Activated T-cell treated with anti-CD3 and anti-CD28 coated beads, Interleukin-2, amount 50 U/mL, for 24 hours (primary cell): ENCODE measurements around the gene INPP5A.
A peak's percentile ranks its signal among the peaks of the same experiment; 100 is the strongest.

Source experiments
- DNase-seq: peaks from one replicate; pipeline ENCODE4 v3.0.0-alpha.2; 2020
- H3K27ac Mint-ChIP-seq: 2 replicates; pipeline ENCODE4 v1.8.0; 2020; ENCODE audit warnings: mild to moderate bottlenecking, mixed read lengths
- H3K27me3 Mint-ChIP-seq: 2 replicates; pipeline ENCODE4 v1.8.0; 2020; ENCODE audit warnings: mixed read lengths
- H3K36me3 Mint-ChIP-seq: 2 replicates; pipeline ENCODE4 v1.8.0; 2020; ENCODE audit warnings: low read depth, mixed read lengths
- H3K4me1 Mint-ChIP-seq: 2 replicates; pipeline ENCODE4 v1.8.0; 2020; ENCODE audit warnings: low read depth, mixed read lengths
- H3K4me3 Mint-ChIP-seq: 2 replicates; pipeline ENCODE4 v1.8.0; 2020; ENCODE audit warnings: mild to moderate bottlenecking, moderate library complexity, mixed read lengths
- H3K9me3 Mint-ChIP-seq: 2 replicates; pipeline ENCODE4 v1.8.0; 2020; ENCODE audit warnings: mixed read lengths

The INPP5A gene

DNA sequence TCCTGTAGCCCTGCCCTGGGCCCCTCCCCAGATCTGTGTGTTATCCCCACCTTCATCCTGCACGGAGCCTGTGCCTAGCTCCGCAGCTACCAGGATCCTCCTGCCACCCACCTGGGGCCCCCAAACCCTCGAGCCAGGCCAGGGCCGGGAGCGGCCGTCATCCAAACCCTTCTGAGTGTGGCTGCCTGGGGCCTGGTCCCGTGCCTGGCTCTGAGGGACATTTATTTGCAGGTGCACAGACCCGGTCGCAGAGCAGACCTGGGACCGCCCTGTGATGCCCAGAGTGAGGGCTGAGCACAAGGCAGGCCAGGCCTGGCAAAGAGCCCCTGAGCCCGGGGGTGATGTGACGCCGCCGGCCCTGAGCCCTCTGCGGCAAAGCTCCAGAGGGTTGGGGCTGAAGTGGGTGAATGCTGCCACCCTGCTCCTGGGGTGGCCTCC, 27.4 kb upstream of the INPP5A start:
- H3K9me3 Mint-ChIP-seq = no peaks in the 10 kb centered on the region

DNA sequence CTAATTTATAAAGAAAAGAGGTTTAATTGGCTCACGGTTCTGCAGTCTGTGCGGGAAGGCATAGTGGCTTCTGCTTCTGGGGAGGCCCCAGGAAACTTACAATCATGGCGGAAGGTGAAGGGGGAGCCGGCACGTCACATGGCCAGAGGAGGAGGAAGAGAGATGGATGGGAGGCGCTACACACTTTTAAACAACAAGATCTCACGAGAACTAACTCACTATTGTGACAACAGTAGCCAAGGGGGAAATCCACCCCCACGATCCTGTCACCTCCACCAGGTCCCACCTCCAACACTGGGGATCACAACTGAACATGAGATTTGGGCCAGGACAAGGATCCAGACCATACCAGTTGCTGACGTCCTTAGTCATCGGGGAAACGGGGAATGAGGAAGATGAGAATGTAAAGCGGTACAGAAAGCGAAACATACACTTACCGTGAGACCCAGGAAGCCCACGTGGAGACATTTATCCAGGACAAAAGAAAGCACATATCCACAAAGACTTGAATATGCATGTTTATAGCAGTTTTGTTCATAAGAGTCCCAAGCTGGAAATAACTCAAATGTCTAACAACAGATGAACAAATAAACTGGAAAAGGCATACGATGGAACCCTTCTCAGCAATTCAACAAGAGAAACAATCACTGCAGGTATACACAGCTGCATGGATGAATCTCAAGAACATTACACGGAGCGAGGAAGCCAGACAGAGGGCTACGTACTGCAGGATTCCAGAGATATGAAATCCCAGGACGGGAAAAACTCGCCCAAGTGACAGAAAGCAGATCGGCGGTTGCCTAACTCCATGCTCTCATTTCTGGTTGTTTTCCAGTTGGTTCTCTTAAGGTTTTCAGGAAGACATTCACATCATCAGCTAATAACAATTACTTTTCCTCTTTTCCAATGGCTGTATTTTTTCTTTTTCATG, 26.2 kb upstream of the INPP5A start:
- Mint-ChIP-seq H3K27ac (no peak overlapping the region), H3K36me3 (no peaks in the 10 kb centered on the region), H3K9me3 (no peaks in the 10 kb centered on the region), H3K4me3 (no peak overlapping the region), H3K27me3 (peaks cover under 1% of the 10 kb centered on the region), H3K4me1 (no peaks in the 10 kb centered on the region)
- DNase-seq = no peak

More for the DNA sequence above, 27.4 kb upstream of the INPP5A start:
- Mint-ChIP-seq H3K27ac (no peak overlapping the region), H3K4me1 (no peaks in the 10 kb centered on the region), H3K4me3 (no peak overlapping the region), H3K36me3 (no peaks in the 10 kb centered on the region), H3K27me3 (no peaks in the 10 kb centered on the region)
- no peak for DNase-seq

DNA sequence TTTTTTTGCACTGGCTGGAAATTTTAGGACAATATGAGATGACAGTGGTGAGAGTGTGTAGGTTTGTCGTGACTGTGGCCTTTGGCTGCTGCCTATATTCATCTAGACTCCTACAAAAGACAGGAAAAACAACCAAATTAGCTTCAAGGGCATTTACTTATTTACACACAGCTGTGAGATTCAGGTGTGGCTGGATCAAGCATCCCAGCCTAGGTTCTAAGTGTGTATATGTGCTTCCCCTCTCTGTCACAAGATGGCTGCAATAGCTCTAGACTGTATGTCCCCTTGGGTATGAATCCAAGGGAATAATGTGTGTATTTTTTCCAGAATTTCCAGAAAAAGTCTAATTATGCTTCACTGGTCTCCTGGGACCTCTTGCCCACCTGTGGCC, 25.5 kb upstream of the INPP5A start:
- DNase-seq = no peak
- no peaks in the 10 kb centered on the region for H3K9me3 Mint-ChIP-seq
- H3K36me3 Mint-ChIP-seq = no peaks in the 10 kb centered on the region
- H3K4me3 Mint-ChIP-seq = no peak overlapping the region
- H3K27ac Mint-ChIP-seq = no peak overlapping the region
- peaks cover 3% of the 10 kb centered on the region for H3K27me3 Mint-ChIP-seq
- H3K4me1 Mint-ChIP-seq = no peaks in the 10 kb centered on the region

DNA sequence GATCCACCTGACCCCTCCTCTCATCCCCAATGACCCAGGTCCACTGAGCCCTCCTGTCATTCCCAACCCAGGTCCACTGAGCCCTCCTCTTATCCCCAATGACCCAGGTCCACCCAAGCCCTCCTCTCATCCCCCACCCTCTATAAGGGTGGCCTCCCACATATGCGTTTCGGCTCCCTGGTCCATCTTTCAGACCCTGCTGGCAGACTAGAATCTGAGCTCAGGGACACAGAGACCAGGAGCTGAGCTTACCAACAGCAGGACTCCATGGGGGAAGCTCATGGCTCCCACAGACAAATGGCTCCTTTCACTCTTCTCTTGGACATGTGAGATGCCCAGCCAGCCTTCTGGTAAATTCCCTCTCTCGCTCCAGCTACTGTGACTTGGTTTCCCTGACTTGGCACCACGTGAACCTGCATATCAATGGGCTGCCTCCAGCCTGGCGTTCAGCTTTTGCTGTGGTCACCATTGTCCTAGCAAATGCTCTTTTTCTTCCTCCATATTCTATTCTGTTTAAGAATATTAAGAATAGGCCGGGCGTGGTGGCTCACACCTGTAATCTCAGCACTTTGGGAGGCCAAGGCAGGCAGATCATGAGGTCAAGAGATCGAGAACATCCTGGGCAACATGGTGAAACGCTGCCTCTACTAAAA, 24.8 kb upstream of the INPP5A start:
- no peaks in the 10 kb centered on the region for H3K9me3 Mint-ChIP-seq
- DNase-seq = no peak
- peaks cover 3% of the 10 kb centered on the region for H3K27me3 Mint-ChIP-seq
- H3K4me3 Mint-ChIP-seq = no peak overlapping the region
- H3K36me3 Mint-ChIP-seq = no peaks in the 10 kb centered on the region
- no peaks in the 10 kb centered on the region for H3K4me1 Mint-ChIP-seq
- no peak overlapping the region for H3K27ac Mint-ChIP-seq

DNA sequence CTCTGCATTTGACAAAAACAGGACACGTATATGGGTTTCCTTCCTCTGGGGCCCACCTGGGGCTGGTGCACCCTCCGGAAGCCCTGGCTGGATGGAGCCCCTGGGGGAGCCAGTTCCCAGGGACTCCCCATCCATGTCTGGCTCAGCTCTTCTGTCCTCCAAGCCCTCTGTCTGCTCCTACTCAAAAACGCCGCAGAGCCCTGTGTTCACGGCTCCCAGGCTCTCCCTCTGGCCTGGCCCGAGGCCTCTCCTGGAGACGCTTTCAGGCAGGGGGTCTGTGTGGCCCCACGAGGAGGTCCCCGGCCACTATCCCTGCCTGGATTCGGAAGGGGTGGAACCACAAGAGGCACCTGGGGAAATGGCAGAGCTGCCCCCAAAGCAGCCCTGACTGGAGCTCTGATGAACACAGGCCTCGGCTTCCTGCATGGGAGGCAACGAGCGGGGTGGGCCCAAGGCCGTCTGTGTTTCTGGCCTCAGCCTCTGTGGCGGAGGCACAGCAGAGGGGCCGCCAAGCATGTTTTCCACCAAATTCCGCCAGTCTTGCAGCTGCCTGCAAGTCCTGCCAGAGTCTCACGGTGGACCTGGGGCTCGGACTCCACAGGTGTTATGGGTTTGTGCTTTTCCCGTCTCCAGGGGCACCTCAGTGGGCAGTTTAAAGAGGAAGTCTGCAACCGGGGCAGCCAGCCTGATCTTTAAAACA, 22.6 kb upstream of the INPP5A start:
- H3K9me3 Mint-ChIP-seq = no peaks in the 10 kb centered on the region
- DNase-seq = no peak
- H3K36me3 Mint-ChIP-seq = no peaks in the 10 kb centered on the region
- H3K27ac Mint-ChIP-seq = no peak overlapping the region
- H3K27me3 Mint-ChIP-seq = peaks cover 8% of the 10 kb centered on the region
- H3K4me1 Mint-ChIP-seq = no peaks in the 10 kb centered on the region
- no peak overlapping the region for H3K4me3 Mint-ChIP-seq

DNA sequence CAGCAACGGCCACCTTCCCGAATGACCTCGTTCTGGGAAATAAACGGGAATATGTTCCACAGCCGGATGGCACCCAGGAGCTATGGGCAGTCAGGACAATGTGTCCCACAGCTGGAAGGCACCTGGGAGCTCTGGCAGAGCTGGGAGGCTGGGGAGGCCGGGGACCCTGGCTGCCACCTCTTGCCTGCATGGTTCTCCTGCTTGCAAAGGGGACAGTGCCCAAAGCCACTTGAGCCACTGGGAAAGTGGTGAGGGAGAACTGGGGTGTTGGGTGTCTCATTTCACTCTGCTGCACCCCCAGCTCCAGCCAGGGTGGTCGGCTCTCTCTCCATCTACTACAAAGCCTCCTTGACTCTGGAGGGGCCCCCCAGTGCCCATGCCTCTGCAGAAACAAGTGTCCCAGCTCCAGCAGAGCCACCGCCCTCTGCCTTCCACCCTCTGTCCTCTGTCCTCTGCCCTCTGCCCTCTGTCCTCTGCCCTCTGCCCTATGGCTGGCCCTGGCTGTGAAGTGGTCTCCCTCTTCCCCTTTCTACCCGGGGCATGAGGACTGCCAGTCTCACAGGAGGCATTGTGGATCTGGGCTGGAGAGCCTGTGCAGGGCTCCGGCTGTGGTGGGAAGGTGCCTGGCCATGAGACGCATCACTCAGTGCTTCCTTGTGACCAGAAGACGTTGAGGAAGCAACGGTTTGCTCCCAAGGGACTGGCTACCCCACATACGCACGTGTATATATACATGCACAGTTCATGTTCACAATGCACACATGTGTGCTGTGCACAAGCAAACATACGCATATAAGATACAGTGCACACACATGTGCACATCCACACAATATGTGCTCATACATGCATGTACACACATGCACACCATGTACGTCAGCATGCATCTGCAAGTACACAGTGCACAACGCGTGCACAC, 21.5 kb upstream of the INPP5A start:
- Mint-ChIP-seq H3K27ac (no peak overlapping the region), H3K4me1 (no peaks in the 10 kb centered on the region), H3K36me3 (no peaks in the 10 kb centered on the region), H3K27me3 (peaks cover 8% of the 10 kb centered on the region), H3K4me3 (no peak overlapping the region), H3K9me3 (no peaks in the 10 kb centered on the region)
- peak; percentile 17 for DNase-seq

DNA sequence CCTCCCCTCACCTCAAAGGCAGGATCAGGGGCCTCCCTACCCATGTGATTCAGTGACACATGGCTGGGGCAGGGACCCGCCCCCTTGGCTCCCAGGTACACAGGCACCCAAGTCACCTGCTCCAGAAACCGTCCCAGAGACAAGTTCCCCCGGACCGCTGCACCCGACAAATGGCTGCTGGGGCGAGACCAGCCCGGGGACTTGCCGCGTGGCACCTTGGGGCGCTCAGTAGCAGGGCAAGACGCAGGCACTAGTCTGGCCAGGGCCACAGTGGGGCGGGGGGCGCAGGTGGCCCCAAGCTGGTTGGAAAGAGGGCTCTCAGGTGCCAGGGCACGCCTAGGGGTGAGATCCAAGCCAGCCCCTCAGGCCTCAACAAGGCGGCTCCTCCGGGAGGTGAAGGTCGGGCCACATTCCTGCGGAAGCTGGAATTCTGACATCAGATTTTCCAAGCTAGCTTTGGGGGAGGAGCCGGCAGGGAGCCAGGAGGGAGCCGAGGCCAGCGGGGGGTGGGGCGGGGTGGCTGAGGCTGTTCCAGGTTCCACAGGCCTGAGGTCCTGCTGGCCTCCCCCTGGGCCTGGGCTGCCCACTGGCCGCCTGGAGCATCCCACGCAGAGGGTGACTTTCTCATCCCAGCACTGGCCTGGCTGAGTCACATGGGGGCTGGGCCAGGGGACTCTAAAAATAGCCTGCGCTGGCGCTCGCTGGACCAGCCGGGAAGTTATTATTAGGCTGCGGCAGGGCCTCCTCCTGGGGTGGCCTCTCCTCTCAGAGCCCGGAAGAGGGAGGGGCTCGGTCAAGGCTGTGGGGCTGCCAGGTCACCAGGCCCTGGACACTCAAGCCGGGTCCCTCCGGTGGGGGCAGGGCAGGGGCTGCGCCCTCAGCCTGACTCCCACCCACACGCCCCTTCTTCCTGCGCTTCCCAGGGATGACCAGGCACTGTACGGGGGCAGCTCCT, 20.5 kb upstream of the INPP5A start:
- Mint-ChIP-seq H3K27me3 (peaks cover 10% of the 10 kb centered on the region), H3K36me3 (no peaks in the 10 kb centered on the region), H3K4me3 (no peak overlapping the region), H3K4me1 (no peaks in the 10 kb centered on the region), H3K27ac (no peak overlapping the region), H3K9me3 (no peaks in the 10 kb centered on the region)
- DNase-seq = peak; percentile 20

DNA sequence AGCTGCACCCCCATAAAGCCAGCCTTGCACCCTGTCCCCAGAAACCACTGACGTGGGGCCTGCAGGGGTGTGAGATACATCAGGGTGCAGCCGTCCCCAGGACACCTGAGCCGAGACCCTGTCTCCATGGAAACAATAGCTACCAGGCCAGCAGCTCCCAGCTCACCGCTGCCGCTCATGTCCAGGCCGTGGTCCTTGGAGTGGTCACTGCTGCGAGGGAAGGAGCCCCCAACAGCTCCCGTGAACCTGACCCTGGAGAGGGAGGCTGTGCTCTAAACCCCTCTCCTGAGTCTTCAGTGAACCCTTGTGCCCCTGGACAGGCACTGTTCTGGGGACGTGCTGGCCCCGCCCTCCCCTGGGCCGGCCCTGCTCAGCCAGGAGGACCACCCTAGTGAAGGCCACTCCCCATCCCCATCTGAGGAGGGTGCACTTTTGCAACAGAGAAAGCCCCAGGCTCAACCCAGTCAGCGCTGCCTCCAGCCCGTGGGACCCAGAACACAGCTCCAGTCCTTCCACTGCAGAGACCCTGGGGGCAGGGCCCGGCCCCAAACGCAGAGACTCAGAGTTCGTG, 19.6 kb upstream of the INPP5A start:
- Mint-ChIP-seq H3K9me3 (no peaks in the 10 kb centered on the region), H3K27me3 (peaks cover 13% of the 10 kb centered on the region), H3K36me3 (no peaks in the 10 kb centered on the region), H3K4me1 (no peaks in the 10 kb centered on the region), H3K27ac (no peak overlapping the region), H3K4me3 (no peak overlapping the region)
- DNase-seq = peak; percentile 16

DNA sequence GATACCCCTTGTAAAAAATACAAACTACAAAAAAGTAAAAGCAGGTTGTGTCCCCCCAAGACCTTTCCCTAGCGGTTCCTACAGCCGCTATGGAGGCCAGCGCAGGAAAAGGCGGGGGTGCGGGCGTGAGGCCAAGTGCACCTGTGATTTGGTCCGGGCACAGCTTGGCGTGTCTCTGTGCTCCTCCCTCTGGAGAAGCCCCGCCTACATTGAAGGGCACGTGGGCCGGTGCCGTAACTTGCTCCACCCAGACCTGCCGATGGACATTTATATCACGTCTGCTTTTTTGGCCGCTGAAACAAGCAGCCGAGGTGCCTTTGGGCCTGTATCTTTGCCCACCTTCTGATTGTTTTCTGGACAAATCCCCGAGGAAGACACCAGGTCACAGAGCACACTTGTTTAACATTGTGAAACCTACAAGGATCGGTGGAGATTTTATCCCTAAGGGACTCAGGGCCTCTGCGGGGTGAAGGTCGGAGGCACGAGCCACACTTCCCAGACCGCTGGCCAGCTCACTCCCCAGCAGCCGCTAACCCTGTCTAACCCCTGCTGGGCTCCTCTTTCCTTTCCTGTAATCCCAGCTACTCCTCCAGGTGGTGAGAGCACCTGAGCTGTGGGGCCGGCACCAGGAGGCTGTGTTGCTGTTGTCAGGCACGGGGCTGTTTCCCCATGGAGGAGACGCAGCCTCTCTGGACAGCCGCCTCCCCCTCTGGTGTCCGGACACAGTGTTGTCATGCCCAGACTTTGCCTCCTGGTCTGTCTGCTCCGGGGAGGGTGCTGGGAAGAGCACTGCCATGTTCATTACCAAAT, 18.8 kb upstream of the INPP5A start:
- Mint-ChIP-seq H3K9me3 (no peaks in the 10 kb centered on the region), H3K36me3 (no peaks in the 10 kb centered on the region), H3K27me3 (peaks cover 13% of the 10 kb centered on the region), H3K4me3 (no peak overlapping the region), H3K27ac (no peak overlapping the region), H3K4me1 (no peaks in the 10 kb centered on the region)
- DNase-seq = peak; percentile 23

DNA sequence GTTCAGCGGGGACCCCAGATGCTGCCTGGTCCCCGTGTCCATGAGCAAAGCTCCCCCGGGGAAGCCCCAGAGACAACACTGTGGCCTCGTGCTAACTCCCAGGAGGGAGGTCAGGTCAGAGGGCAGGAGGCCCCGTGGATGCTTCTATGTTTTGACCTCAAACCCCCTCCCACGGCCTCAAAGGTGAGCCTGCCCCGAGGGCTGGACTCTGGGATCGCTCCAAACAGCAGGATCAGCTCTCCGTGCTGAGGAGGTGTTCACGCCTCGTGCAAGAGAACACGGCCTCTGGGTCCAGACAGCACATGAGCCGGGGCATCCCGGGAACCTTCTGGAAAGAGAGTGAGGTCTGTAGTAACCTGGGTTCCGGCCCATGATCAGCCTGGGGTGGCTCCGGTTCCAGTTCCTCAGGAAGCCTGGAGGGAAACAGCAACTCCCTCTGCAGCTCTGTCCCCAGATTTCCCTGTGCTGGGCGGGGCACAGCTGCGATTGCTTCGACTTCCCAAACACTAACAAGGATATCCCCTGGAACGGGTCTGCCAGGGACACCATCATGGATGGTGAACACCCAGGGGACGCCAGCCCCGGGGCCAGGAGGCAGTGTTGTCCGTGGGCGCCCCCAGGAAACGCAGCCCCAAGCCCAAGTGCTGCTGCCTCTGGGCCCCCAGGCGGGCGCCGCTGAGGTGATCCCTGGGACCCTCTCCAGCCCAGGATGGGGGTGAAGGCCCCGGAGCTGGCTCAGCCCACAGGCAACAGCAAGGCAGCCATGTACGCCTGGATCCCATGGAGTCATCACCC, 18.0 kb upstream of the INPP5A start:
- Mint-ChIP-seq H3K9me3 (no peaks in the 10 kb centered on the region), H3K27ac (no peak overlapping the region), H3K4me3 (no peak overlapping the region), H3K27me3 (peaks cover 18% of the 10 kb centered on the region), H3K36me3 (no peaks in the 10 kb centered on the region), H3K4me1 (no peaks in the 10 kb centered on the region)
- peak; percentile 24 for DNase-seq

DNA sequence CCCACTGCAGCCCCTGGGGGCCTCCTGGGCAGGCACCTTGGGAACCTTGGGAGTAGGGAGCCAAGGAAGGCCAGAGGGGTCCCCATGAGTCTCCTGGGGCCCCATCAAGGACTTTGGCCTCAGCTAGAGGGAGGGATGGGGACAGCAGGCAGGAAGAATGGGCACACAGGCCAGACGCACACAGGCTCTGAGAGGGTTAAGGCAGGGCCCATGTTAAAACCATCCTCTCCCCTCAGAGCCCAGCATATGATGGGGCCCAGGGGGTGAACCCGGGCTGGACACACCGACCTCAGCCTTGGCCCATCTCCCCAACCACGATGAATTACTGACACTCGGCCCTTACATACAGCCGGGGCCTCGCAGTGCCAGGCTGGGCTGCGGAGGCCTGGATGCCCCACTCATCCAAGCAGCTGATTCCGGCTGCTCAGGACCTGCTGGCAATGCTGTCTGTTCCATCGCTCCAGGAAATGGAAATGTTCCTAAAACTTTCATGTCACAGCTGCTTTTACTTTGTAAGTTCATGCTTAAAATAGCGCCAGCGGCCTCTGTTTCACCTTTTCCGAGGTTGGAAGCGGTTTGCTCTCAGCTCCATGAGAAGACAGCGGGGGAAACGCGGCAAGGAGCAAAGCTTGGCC, 17.3 kb upstream of the INPP5A start:
- H3K27me3 Mint-ChIP-seq = peaks cover 19% of the 10 kb centered on the region
- peak; percentile 19 for DNase-seq
- no peaks in the 10 kb centered on the region for H3K36me3 Mint-ChIP-seq

More for the DNA sequence above, 17.3 kb upstream of the INPP5A start:
- Mint-ChIP-seq H3K4me1 (no peaks in the 10 kb centered on the region), H3K4me3 (no peak overlapping the region), H3K27ac (no peak overlapping the region), H3K9me3 (no peaks in the 10 kb centered on the region)
